ENCODE measurements around the gene ZSCAN2.
A peak's percentile ranks its signal among the peaks of the same experiment; 100 is the strongest.

The ZSCAN2 gene

DNA sequence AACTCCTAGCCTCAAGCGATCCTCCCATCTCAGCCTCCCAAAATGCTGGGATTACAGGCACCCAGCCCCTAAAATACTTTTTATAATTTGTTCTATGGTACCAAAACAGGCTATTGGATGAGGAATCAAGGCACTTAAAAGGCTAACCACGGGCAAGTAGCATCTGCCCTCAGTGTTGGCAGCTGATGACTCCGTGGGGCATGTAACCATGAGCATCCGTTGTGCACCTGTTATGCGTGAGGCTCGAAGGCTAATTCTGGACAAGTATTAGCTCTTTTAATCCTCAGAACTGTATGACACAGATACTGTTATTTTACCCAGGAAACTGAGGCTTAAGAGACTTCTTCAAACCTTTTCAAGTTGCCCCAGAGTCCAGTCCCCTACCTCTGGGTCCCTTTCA lies 43.0 kb downstream of the ZSCAN2 start:
- peaks cover 62 to 86% of the 10 kb centered on the region in 2 donors for H3K36me3 ChIP-seq (ENCODE audit: control insufficient read depth in 1 of 2, insufficient read depth in 2 of 2, low read length in 2 of 2)
- no peaks in the 10 kb centered on the region for H3K27me3 ChIP-seq (ENCODE audit: low read depth, low read length)
- no peak overlapping the region for H3K27ac ChIP-seq (ENCODE audit: low read length)
- H3K4me1 ChIP-seq (ENCODE audit: control insufficient read depth in 1 of 2, insufficient read depth in 2 of 2, low read length in 2 of 2): no peaks in the 10 kb centered on the region
- H3K4me3 ChIP-seq (ENCODE audit: low read depth in 1 of 2, low read length in 2 of 2): no peak overlapping the region
- H3K9me3 ChIP-seq (ENCODE audit: control insufficient read depth in 1 of 2, low read length in 2 of 2): no peaks in the 10 kb centered on the region

DNA sequence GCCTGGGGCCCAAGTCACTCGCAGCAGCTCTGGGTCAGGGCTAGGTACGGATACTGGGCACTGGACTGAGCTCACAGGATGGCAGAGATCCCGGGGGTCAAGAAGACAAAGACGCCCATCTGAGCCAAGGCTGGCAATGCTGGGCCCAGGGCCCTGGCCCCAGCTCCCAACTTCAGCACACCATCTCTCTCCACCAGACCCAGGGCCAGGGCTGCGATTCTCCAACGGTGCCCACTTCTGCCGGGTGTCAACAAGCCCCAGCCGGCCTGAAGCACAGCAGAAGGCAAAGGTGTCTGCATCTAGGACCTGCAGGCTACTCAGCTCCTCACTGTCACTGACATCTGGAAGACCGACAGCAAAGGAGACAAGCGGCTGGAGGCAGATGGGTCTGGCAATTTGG lies 44.7 kb downstream of the ZSCAN2 start:
- Histone ChIP-seq H3K4me1 (ENCODE audit: control insufficient read depth in 1 of 2, insufficient read depth in 2 of 2, low read length in 2 of 2) (no peaks in the 10 kb centered on the region), H3K4me3 (ENCODE audit: low read depth in 1 of 2, low read length in 2 of 2) (no peak overlapping the region), H3K27ac (ENCODE audit: low read length) (no peak overlapping the region), H3K36me3 (ENCODE audit: control insufficient read depth in 1 of 2, insufficient read depth in 2 of 2, low read length in 2 of 2) (peaks cover 54 to 76% of the 10 kb centered on the region in 2 donors), H3K9me3 (ENCODE audit: control insufficient read depth in 1 of 2, low read length in 2 of 2) (no peaks in the 10 kb centered on the region), H3K27me3 (ENCODE audit: low read depth, low read length) (no peaks in the 10 kb centered on the region)

DNA sequence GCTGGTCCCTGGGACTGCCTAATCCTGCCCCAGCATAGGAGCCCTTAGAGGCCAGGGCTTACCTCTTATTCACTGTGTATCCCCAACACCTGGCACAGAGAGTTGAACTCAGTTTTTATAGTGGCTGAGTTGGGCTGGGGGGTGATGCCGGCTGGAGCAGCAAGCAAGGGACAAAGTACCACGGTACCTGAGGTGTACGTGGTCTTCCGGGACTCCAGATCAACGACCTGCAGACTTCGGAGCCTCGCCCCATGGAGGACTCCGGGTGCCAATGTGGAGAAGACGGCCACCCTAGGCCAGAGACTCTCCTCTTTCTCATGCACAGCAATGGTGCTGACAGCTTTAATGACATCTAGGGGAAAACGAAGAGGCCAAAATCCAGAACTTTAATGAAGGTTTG lies 45.2 kb downstream of the ZSCAN2 start:
- Histone ChIP-seq H3K9me3 (ENCODE audit: control insufficient read depth in 1 of 2, low read length in 2 of 2) (no peaks in the 10 kb centered on the region), H3K27me3 (ENCODE audit: low read depth, low read length) (no peaks in the 10 kb centered on the region), H3K36me3 (ENCODE audit: control insufficient read depth in 1 of 2, insufficient read depth in 2 of 2, low read length in 2 of 2) (peaks cover 50 to 72% of the 10 kb centered on the region in 2 donors), H3K4me3 (ENCODE audit: low read depth in 1 of 2, low read length in 2 of 2) (no peak overlapping the region), H3K27ac (ENCODE audit: low read length) (no peak overlapping the region), H3K4me1 (ENCODE audit: control insufficient read depth in 1 of 2, insufficient read depth in 2 of 2, low read length in 2 of 2) (no peaks in the 10 kb centered on the region)

- Histone ChIP-seq H3K27ac (ENCODE audit: low read length) (no peak overlapping the region), H3K4me3 (ENCODE audit: low read depth in 1 of 2, low read length in 2 of 2) (no peak overlapping the region), H3K9me3 (ENCODE audit: control insufficient read depth in 1 of 2, low read length in 2 of 2) (no peaks in the 10 kb centered on the region), H3K36me3 (ENCODE audit: control insufficient read depth in 1 of 2, insufficient read depth in 2 of 2, low read length in 2 of 2) (peaks cover 53 to 64% of the 10 kb centered on the region in 2 donors), H3K4me1 (ENCODE audit: control insufficient read depth in 1 of 2, insufficient read depth in 2 of 2, low read length in 2 of 2) (peaks cover 0 to 10% of the 10 kb centered on the region in 2 donors), H3K27me3 (ENCODE audit: low read depth, low read length) (no peaks in the 10 kb centered on the region)
Measured at GRCh38 chr15:84647726-84648125, 46.9 kb downstream of the ZSCAN2 start.

DNA sequence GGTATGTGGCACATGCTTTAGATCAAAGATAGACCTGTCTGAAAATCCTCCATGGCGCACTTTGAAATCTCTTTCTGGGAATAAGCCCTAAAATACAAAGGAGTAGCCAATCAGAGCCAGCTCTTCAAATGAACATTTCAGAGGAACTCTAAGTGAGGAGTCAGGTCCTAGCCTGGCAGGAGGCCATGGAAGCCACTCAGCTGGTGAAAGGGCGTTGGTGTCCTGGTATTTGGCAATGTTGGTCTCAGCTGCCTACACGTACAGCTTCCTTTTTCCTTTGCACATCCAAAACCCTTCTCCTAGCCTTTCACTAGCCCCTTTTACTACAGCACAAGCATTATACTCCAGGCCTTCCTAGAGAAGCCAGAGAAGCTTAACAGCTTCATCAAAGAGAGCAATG lies 47.7 kb downstream of the ZSCAN2 start:
- Histone ChIP-seq H3K4me3 (ENCODE audit: low read depth in 1 of 2, low read length in 2 of 2) (no peak overlapping the region), H3K4me1 (ENCODE audit: control insufficient read depth in 1 of 2, insufficient read depth in 2 of 2, low read length in 2 of 2) (peaks cover 0 to 18% of the 10 kb centered on the region in 2 donors), H3K27ac (ENCODE audit: low read length) (no peak overlapping the region), H3K9me3 (ENCODE audit: control insufficient read depth in 1 of 2, low read length in 2 of 2) (no peaks in the 10 kb centered on the region), H3K27me3 (ENCODE audit: low read depth, low read length) (no peaks in the 10 kb centered on the region), H3K36me3 (ENCODE audit: control insufficient read depth in 1 of 2, insufficient read depth in 2 of 2, low read length in 2 of 2) (peaks cover 46 to 57% of the 10 kb centered on the region in 2 donors)

GRCh38 chr15:84649706-84650105 lies 48.9 kb downstream of the ZSCAN2 start:
- Histone ChIP-seq H3K4me3 (ENCODE audit: low read depth in 1 of 2, low read length in 2 of 2) (no peak overlapping the region), H3K4me1 (ENCODE audit: control insufficient read depth in 1 of 2, insufficient read depth in 2 of 2, low read length in 2 of 2) (peaks cover 0 to 22% of the 10 kb centered on the region in 2 donors), H3K9me3 (ENCODE audit: control insufficient read depth in 1 of 2, low read length in 2 of 2) (no peaks in the 10 kb centered on the region), H3K27me3 (ENCODE audit: low read depth, low read length) (no peaks in the 10 kb centered on the region), H3K36me3 (ENCODE audit: control insufficient read depth in 1 of 2, insufficient read depth in 2 of 2, low read length in 2 of 2) (peaks cover 40 to 51% of the 10 kb centered on the region in 2 donors), H3K27ac (ENCODE audit: low read length) (no peak overlapping the region)

DNA sequence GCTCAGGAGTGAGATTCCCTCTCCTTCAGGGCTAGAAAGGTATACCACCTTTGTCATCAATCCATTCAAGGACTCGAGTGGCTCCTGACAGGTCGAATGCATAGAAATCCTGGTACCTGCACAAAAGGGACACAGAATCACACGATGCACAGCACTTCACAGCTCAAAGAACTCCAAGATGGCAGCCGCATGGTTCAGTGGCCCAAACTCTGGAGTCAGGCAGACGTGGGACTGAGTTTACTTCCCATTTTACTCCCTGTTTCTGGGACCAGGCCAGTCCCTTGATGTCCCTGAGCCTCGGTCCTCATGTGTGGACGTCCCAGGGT lies 52.7 kb downstream of the ZSCAN2 start:
- peak overlapping the region; percentile 91 for H3K27ac ChIP-seq (ENCODE audit: low read length)
- H3K4me3 ChIP-seq (ENCODE audit: low read depth in 1 of 2, low read length in 2 of 2): peak overlapping the region; percentile 89 to 96
- no peaks in the 10 kb centered on the region for H3K9me3 ChIP-seq (ENCODE audit: control insufficient read depth in 1 of 2, low read length in 2 of 2)
- H3K36me3 ChIP-seq (ENCODE audit: control insufficient read depth in 1 of 2, insufficient read depth in 2 of 2, low read length in 2 of 2): peaks cover 12 to 16% of the 10 kb centered on the region in 2 donors
- H3K4me1 ChIP-seq (ENCODE audit: control insufficient read depth in 1 of 2, insufficient read depth in 2 of 2, low read length in 2 of 2): peaks cover 5 to 33% of the 10 kb centered on the region in 2 donors
- H3K27me3 ChIP-seq (ENCODE audit: low read depth, low read length): no peaks in the 10 kb centered on the region

DNA sequence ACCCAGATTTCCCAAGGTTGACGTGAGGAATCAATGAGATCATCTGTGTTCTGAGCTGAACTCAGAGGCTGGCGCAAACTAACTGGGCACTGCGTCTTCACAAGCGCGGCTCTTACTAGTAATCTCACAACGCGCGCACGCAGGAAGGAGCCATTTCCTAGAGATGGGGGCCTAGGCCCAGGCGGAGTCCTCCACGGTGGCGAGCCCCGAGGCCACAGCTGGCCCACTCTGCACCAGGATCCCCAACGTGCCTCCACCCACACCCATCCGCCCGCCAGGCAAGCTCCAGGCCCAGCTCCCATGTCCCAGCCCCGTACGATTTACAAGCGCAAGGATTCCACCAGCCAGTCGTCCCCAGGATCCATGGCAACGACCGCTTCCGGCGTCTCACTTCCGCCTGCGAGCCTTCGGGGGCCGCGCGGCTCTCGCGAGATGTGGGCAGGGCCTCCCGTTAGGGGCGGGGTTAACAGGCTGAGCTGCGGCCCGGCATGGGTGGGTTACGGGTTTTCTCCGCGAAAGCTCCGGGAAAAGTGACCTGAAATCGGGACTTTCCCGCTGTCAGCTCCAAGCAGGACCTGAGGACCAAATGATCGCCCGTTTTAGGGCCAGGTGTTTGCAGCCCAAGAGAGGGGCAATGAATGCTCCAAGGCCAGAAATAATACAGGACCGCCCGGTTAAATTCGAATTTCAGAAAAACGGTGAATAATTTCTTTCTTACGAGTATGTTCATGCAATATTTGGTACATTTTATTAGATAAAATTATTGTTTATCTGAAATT lies 53.3 kb downstream of the ZSCAN2 start, which contains the start of gene WDR73:
Gene WDR73, minus strand, starts transcription at position 374 of the 779 bp plus-strand sequence. Its CDS starts 9 bp downstream, at position 365.
- Histone ChIP-seq H3K27me3 (ENCODE audit: low read depth, low read length) (no peaks in the 10 kb centered on the region), H3K4me1 (ENCODE audit: control insufficient read depth in 1 of 2, insufficient read depth in 2 of 2, low read length in 2 of 2) (peaks cover 5 to 33% of the 10 kb centered on the region in 2 donors), H3K36me3 (ENCODE audit: control insufficient read depth in 1 of 2, insufficient read depth in 2 of 2, low read length in 2 of 2) (peaks cover 6 to 12% of the 10 kb centered on the region in 2 donors), H3K4me3 (ENCODE audit: low read depth in 1 of 2, low read length in 2 of 2) (peak within 1 kb of the TSS; percentile 89 to 96), H3K27ac (ENCODE audit: low read length) (peak within 1 kb of the TSS; percentile 91), H3K9me3 (ENCODE audit: control insufficient read depth in 1 of 2, low read length in 2 of 2) (no peaks in the 10 kb centered on the region)

GRCh38 chr15:84654689-84655453 lies 54.1 kb downstream of the ZSCAN2 start:
- peak overlapping the region; percentile 89 to 96 for H3K4me3 ChIP-seq (ENCODE audit: low read depth in 1 of 2, low read length in 2 of 2)
- peaks cover 5 to 33% of the 10 kb centered on the region in 2 donors for H3K4me1 ChIP-seq (ENCODE audit: control insufficient read depth in 1 of 2, insufficient read depth in 2 of 2, low read length in 2 of 2)
- H3K9me3 ChIP-seq (ENCODE audit: control insufficient read depth in 1 of 2, low read length in 2 of 2): no peaks in the 10 kb centered on the region
- H3K36me3 ChIP-seq (ENCODE audit: control insufficient read depth in 1 of 2, insufficient read depth in 2 of 2, low read length in 2 of 2): peaks cover 5 to 7% of the 10 kb centered on the region in 2 donors
- H3K27ac ChIP-seq (ENCODE audit: low read length): peak overlapping the region; percentile 91
- H3K27me3 ChIP-seq (ENCODE audit: low read depth, low read length): no peaks in the 10 kb centered on the region

- no peaks in the 10 kb centered on the region for H3K9me3 ChIP-seq (ENCODE audit: control insufficient read depth in 1 of 2, low read length in 2 of 2)
- no peak overlapping the region for H3K4me3 ChIP-seq (ENCODE audit: low read depth in 1 of 2, low read length in 2 of 2)
- H3K4me1 ChIP-seq (ENCODE audit: control insufficient read depth in 1 of 2, insufficient read depth in 2 of 2, low read length in 2 of 2): peaks cover 5 to 31% of the 10 kb centered on the region in 2 donors
- no peaks in the 10 kb centered on the region for H3K36me3 ChIP-seq (ENCODE audit: control insufficient read depth in 1 of 2, insufficient read depth in 2 of 2, low read length in 2 of 2)
- H3K27ac ChIP-seq (ENCODE audit: low read length): no peak overlapping the region
- H3K27me3 ChIP-seq (ENCODE audit: low read depth, low read length): no peaks in the 10 kb centered on the region
Measured at GRCh38 chr15:84656972-84657371, 56.2 kb downstream of the ZSCAN2 start.

GRCh38 chr15:84657748-84658079 lies 56.9 kb downstream of the ZSCAN2 start:
- H3K27ac ChIP-seq (ENCODE audit: low read length): no peak overlapping the region

More at GRCh38 chr15:84657748-84658079, 56.9 kb downstream of the ZSCAN2 start:
- Histone ChIP-seq H3K4me3 (ENCODE audit: low read depth in 1 of 2, low read length in 2 of 2) (peak overlapping the region; percentile 52 to 67), H3K9me3 (ENCODE audit: control insufficient read depth in 1 of 2, low read length in 2 of 2) (no peaks in the 10 kb centered on the region), H3K4me1 (ENCODE audit: control insufficient read depth in 1 of 2, insufficient read depth in 2 of 2, low read length in 2 of 2) (peaks cover 5 to 23% of the 10 kb centered on the region in 2 donors), H3K27me3 (ENCODE audit: low read depth, low read length) (no peaks in the 10 kb centered on the region), H3K36me3 (ENCODE audit: control insufficient read depth in 1 of 2, insufficient read depth in 2 of 2, low read length in 2 of 2) (no peaks in the 10 kb centered on the region)

All from muscle layer of duodenum (tissue), 2 donors.